ENCODE data around the gene RYR3.

RYR3 gene

GRCh38 chr15:33343275-33343674 lies 32.5 kb downstream of the RYR3 start:
- DNase-seq (ENCODE audit: low spot score in 2 of 2) (no peak), ATAC-seq (ENCODE audit: low read depth) (no peak)
- Mint-ChIP-seq H3K27ac (no peak overlapping the region), H3K4me3 (no peak overlapping the region), H3K27me3 (no peaks in the 10 kb centered on the region), H3K4me1 (no peaks in the 10 kb centered on the region), H3K36me3 (no peaks in the 10 kb centered on the region), H3K9me3 (peaks cover 6% of the 10 kb centered on the region)

GRCh38 chr15:33344111-33344510 lies 33.3 kb downstream of the RYR3 start:
- Mint-ChIP-seq H3K27me3 (no peaks in the 10 kb centered on the region), H3K4me3 (no peak overlapping the region), H3K9me3 (peaks cover 2% of the 10 kb centered on the region), H3K27ac (no peak overlapping the region), H3K4me1 (no peaks in the 10 kb centered on the region), H3K36me3 (no peaks in the 10 kb centered on the region)
- ATAC-seq (ENCODE audit: low read depth) (no peak), DNase-seq (ENCODE audit: low spot score in 2 of 2) (no peak)

- Mint-ChIP-seq H3K27me3 (no peaks in the 10 kb centered on the region), H3K27ac (no peak overlapping the region), H3K4me3 (no peak overlapping the region), H3K36me3 (no peaks in the 10 kb centered on the region), H3K4me1 (no peaks in the 10 kb centered on the region), H3K9me3 (no peaks in the 10 kb centered on the region)
- no peak for ATAC-seq (ENCODE audit: low read depth)
- no peak for DNase-seq (ENCODE audit: low spot score in 2 of 2)
Observed at GRCh38 chr15:33344530-33344929, 33.8 kb downstream of the RYR3 start.

DNA sequence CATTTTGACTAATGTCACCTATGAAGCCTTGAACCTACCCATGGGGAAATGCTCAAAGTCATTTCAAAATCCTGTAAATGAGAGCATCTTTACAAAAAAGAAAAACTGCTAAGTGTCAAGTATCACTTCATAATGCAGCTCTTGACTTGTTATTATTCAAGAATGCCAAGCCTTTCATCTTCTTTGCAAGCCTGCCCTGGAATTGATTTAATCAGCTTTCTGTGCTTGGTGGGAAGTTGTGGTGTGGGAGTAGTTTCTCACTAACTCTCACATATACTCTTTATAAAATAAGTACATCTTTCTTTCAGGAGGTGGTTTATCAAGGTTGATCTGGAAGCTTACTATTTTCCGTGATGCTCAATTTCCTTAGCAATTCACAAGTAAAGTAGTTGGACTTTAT lies 43.6 kb downstream of the RYR3 start:
- DNase-seq (ENCODE audit: low spot score in 2 of 2) (no peak), ATAC-seq (ENCODE audit: low read depth) (no peak)
- H3K27me3 Mint-ChIP-seq, result peaks cover 2% of the 10 kb centered on the region
- H3K4me3 Mint-ChIP-seq, result no peak overlapping the region
- no peaks in the 10 kb centered on the region for H3K36me3 Mint-ChIP-seq
- no peaks in the 10 kb centered on the region for H3K9me3 Mint-ChIP-seq
- H3K4me1 Mint-ChIP-seq, result no peaks in the 10 kb centered on the region
- H3K27ac Mint-ChIP-seq, result no peak overlapping the region

DNA sequence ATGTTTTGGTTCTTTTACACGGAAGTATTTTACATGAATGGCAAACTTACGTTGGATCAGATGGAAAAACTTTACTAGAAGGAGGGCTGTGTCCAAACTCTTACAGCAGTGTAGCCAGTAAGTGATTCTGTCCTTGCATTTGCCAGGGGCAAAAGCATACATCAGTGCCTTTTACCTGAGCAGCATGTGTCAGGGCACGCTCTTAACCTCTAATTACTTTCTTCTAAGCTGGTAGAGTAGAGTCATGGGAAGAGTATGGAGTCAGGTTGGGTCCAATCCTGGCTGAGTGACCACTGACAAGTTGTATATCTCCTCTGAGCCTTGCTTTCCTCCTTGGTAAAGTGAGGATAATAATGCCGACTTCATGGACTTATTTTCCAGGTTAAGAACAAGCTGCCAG lies 47.1 kb downstream of the RYR3 start:
- Mint-ChIP-seq H3K9me3 (no peaks in the 10 kb centered on the region), H3K4me3 (no peak overlapping the region), H3K27ac (no peak overlapping the region), H3K4me1 (no peaks in the 10 kb centered on the region), H3K27me3 (peaks cover 6% of the 10 kb centered on the region), H3K36me3 (no peaks in the 10 kb centered on the region)
- ATAC-seq (ENCODE audit: low read depth), result no peak
- DNase-seq (ENCODE audit: low spot score in 2 of 2), result no peak

- H3K27me3 Mint-ChIP-seq, result peaks cover 6% of the 10 kb centered on the region
- H3K36me3 Mint-ChIP-seq, result no peaks in the 10 kb centered on the region
- H3K4me3 Mint-ChIP-seq, result no peak overlapping the region
- H3K9me3 Mint-ChIP-seq, result no peaks in the 10 kb centered on the region
- no peak for DNase-seq (ENCODE audit: low spot score in 2 of 2)
- no peak overlapping the region for H3K27ac Mint-ChIP-seq
- H3K4me1 Mint-ChIP-seq, result no peaks in the 10 kb centered on the region
- ATAC-seq (ENCODE audit: low read depth), result no peak
Observed at GRCh38 chr15:33358306-33358705, 47.5 kb downstream of the RYR3 start.

DNA sequence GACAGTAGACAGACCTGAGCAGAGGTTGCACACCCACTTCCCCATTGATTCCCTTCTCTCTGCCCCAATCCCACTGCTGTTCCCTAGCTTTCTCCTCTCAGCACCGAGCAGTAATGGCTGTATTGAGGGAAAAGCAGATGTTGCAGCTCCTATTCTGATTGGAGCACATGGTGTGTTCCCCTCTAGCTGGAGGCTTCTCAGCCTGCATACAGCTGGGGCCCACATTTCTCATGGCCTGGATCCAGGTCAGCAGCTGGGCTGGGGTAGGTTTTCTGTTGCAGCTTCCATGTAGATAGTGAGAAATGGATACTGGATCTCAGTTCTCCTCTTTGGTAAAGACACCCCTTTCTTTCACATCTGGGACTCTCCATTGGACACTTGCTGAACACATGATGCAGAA lies 50.1 kb downstream of the RYR3 start:
- DNase-seq (ENCODE audit: low spot score in 2 of 2), result no peak
- Mint-ChIP-seq H3K36me3 (no peaks in the 10 kb centered on the region), H3K4me3 (no peak overlapping the region), H3K4me1 (no peaks in the 10 kb centered on the region), H3K27me3 (peaks cover 8% of the 10 kb centered on the region), H3K9me3 (no peaks in the 10 kb centered on the region), H3K27ac (no peak overlapping the region)
- ATAC-seq (ENCODE audit: low read depth), result no peak

- no peak overlapping the region for H3K4me3 Mint-ChIP-seq
- peaks cover 3% of the 10 kb centered on the region for H3K27me3 Mint-ChIP-seq
- H3K36me3 Mint-ChIP-seq, result no peaks in the 10 kb centered on the region
- no peak for DNase-seq (ENCODE audit: low spot score in 2 of 2)
- no peak overlapping the region for H3K27ac Mint-ChIP-seq
- no peak for ATAC-seq (ENCODE audit: low read depth)
- H3K4me1 Mint-ChIP-seq, result no peaks in the 10 kb centered on the region
- no peaks in the 10 kb centered on the region for H3K9me3 Mint-ChIP-seq
Observed at GRCh38 chr15:33369941-33370622, 59.3 kb downstream of the RYR3 start.

- H3K36me3 Mint-ChIP-seq, result no peaks in the 10 kb centered on the region
- ATAC-seq (ENCODE audit: low read depth) (no peak), DNase-seq (ENCODE audit: low spot score in 2 of 2) (no peak)
Observed at GRCh38 chr15:33370623-33371020, 59.9 kb downstream of the RYR3 start.

GRCh38 chr15:33371159-33371558 lies 60.4 kb downstream of the RYR3 start:
- Mint-ChIP-seq H3K27ac (no peak overlapping the region), H3K36me3 (no peaks in the 10 kb centered on the region), H3K4me3 (no peak overlapping the region), H3K4me1 (no peaks in the 10 kb centered on the region), H3K9me3 (no peaks in the 10 kb centered on the region), H3K27me3 (peaks cover 6% of the 10 kb centered on the region)
- ATAC-seq (ENCODE audit: low read depth), result no peak
- DNase-seq (ENCODE audit: low spot score in 2 of 2), result no peak

More at GRCh38 chr15:33370623-33371020, 59.9 kb downstream of the RYR3 start:
- Mint-ChIP-seq H3K4me3 (no peak overlapping the region), H3K9me3 (no peaks in the 10 kb centered on the region), H3K27ac (no peak overlapping the region), H3K4me1 (no peaks in the 10 kb centered on the region), H3K27me3 (peaks cover 6% of the 10 kb centered on the region)

GRCh38 chr15:33374226-33374914 lies 63.6 kb downstream of the RYR3 start:
- Mint-ChIP-seq H3K4me1 (no peaks in the 10 kb centered on the region), H3K9me3 (no peaks in the 10 kb centered on the region), H3K4me3 (no peak overlapping the region), H3K36me3 (no peaks in the 10 kb centered on the region), H3K27me3 (peaks cover 7% of the 10 kb centered on the region), H3K27ac (no peak overlapping the region)
- ATAC-seq (ENCODE audit: low read depth) (no peak), DNase-seq (ENCODE audit: low spot score in 2 of 2) (no peak)

DNA sequence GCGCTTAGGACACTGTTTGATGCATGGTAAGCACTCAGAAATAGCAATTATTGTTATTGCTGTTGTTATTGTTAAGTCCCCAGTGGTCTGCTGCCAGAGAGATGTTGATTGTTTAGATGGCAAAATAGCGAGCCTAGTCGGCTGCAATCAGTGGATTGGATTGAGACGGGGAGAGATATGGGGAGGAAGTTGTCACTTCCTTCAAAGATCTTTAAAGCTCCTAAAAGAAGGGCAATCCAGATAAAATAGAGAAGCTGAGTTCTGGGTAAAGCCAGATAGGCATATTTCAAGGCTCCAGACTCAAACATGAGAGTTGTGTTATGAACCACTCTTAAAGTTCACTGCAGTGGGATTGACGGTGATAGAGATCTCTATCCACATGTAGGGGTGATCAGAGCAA lies 64.5 kb downstream of the RYR3 start:
- H3K27me3 Mint-ChIP-seq, result peaks cover 7% of the 10 kb centered on the region
- H3K4me3 Mint-ChIP-seq, result no peak overlapping the region
- no peak for ATAC-seq (ENCODE audit: low read depth)
- H3K36me3 Mint-ChIP-seq, result no peaks in the 10 kb centered on the region
- no peaks in the 10 kb centered on the region for H3K4me1 Mint-ChIP-seq
- H3K9me3 Mint-ChIP-seq, result no peaks in the 10 kb centered on the region
- H3K27ac Mint-ChIP-seq, result no peak overlapping the region
- no peak for DNase-seq (ENCODE audit: low spot score in 2 of 2)

DNA sequence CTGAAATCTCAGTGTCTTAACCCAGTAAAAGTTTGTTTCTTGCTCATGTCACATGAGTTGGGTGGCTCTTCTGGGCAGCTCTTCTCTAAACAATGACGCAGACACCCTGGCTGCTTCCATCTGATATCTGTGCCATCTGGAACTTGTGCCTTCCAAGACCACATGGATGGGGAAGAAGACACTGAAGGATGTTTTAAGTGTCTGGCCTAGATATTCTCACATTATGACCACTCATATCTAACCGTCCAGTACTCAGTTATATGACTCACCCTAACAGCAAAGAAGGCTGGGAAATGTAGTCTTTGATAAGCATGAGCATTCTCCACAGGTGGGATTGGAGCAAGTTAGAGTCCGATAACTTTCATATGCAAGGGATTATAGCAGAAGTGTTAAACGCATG lies 66.4 kb downstream of the RYR3 start:
- Mint-ChIP-seq H3K4me1 (no peaks in the 10 kb centered on the region), H3K36me3 (no peaks in the 10 kb centered on the region)
- no peak for DNase-seq (ENCODE audit: low spot score in 2 of 2)

DNA sequence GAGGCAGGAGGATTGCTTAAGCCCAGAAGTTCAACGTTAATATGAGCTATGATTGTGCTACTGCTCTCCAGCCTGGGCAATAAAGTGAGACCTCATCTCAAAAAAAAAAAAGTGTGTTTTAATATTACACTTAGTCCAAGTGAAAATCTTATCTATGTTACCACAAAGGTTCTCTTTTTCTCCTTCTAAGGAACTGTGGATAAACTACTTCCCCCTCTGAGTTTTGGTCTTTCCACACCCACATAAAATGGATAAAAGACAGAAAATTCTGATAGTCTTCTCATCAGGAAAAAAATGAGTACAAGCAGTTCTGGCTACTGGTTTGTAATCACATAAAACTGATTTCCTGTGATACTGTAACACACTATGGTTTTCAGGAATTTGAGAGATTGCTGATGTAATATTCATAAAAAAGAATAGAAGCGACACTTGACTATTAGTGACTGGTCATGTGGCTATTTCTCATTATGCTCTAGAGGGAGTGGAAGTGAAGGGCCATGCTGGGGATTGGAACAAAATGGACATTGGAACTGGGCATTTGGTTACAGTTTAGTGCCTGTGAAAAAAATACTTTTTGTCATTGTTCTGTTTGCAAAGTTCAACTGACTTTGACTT lies 68.2 kb downstream of the RYR3 start:
- Mint-ChIP-seq H3K9me3 (peaks cover 3% of the 10 kb centered on the region), H3K4me3 (no peak overlapping the region), H3K4me1 (no peaks in the 10 kb centered on the region), H3K36me3 (no peaks in the 10 kb centered on the region), H3K27ac (no peak overlapping the region), H3K27me3 (peaks cover 13% of the 10 kb centered on the region)
- ATAC-seq (ENCODE audit: low read depth) (no peak), DNase-seq (ENCODE audit: low spot score in 2 of 2) (no peak)

More for the DNA sequence above, 66.4 kb downstream of the RYR3 start:
- Mint-ChIP-seq H3K9me3 (no peaks in the 10 kb centered on the region), H3K27ac (no peak overlapping the region), H3K4me3 (no peak overlapping the region), H3K27me3 (peaks cover 11% of the 10 kb centered on the region)
- ATAC-seq (ENCODE audit: low read depth), result no peak

All from memory B cell (primary cell).